Esophagus squamous epithelium (tissue), 5 donors: ENCODE measurements around the gene ASCL2. TPM values are rescaled to one million over a fixed set of nuclear protein-coding genes. Genes with fewer than 3 reads are reported as not detected.
A peak's percentile ranks its signal among the peaks of the same experiment; 100 is the strongest.

Experiments
- DNase-seq: peaks from one replicate; lab custom pipeline; 2025; lab: John Stamatoyannopoulos, UW
- H3K27ac ChIP-seq, 4 donors: fragments of 200-600 bp; sonication (generic); one replicate each; pipeline ENCODE4 v1.5.1; 2016 to 2019; ENCODE audit warnings: mild to moderate bottlenecking in 1 of 4
- H3K27me3 ChIP-seq, 4 donors: fragments of 200-600 bp; sonication (generic); 1 replicate in 3 of 4; 2 replicates in 1 of 4; pipeline versions ENCODE4 v1.5.1 to v1.6.0; 2017 to 2021; ENCODE audit warnings: antibody characterized with exemption in 1 of 4
- H3K36me3 ChIP-seq, 3 donors: fragments of 200-600 bp; sonication (generic); one replicate each; pipeline ENCODE4 v1.5.1; 2016 to 2019
- H3K4me1 ChIP-seq, 3 donors: fragments of 200-600 bp; sonication (generic); one replicate each; pipeline ENCODE4 v1.5.1; 2017 to 2019
- H3K4me3 ChIP-seq, 4 donors: fragments of 200-600 bp; sonication (generic); 1 replicate in 3 of 4; 2 replicates in 1 of 4; pipeline ENCODE4 v1.5.1; 2016 to 2019; ENCODE audit warnings: mild to moderate bottlenecking in 2 of 4, moderate library complexity in 1 of 4
- H3K9me3 ChIP-seq, 3 donors: fragments of 200-600 bp; sonication (generic); one replicate each; pipeline ENCODE4 v1.5.1; 2016 to 2019
- POLR2A ChIP-seq, 4 donors: fragments of 450-650 bp; IDR thresholded peaks; one replicate each; pipeline ENCODE4 v1.6.1; 2017; ENCODE audit warnings: antibody characterized with exemption in 4 of 4, mild to moderate bottlenecking in 4 of 4, moderate library complexity in 3 of 4
- WGBS, 2 donors: methylation state at CpG; one replicate each; pipeline ENCODE4 v1.1.5; 2018; 5-methylcytosine and 5-hydroxymethylcytosine counted together
- intact Hi-C: fragments of 100-400 bp; cut with DNase I; formaldehyde crosslinking; loops from one replicate; pipeline ENCODE4 v1.15.0; 2022
- total RNA-seq, 4 donors: library from RNA; depleted of rRNA; stranded (reverse); fragments of >200 nt; gene quantifications; one replicate each; pipeline ENCODE4 v1.1.0, GENCODE V29; 2016
- TF ChIP-seq, protein P1 (sequence below), 6 experiments: fragments of 450-650 bp in 4 of 6; fragments of 200-600 bp in 2 of 6; sonication (generic) in 2 of 6; IDR thresholded peaks; one replicate each; pipeline ENCODE4 v1.5.1; 2016 to 2019; ENCODE audit warnings: antibody characterized with exemption in 6 of 6, mild to moderate bottlenecking in 4 of 6, moderate library complexity in 4 of 6
- donor health status: DM: yes; HTN: yes; CAD: no.

Gene ASCL2
- total RNA-seq, 4 donors from 2014 or later: 0.67 to 5.1 (median 2.3) TPM

- Histone ChIP-seq H3K4me3 (peak overlapping the region in 1 of 4 donors; percentile 19), H3K4me1 (peaks cover 30 to 57% (median 37%) of the 10 kb centered on the region in 3 donors), H3K27ac (peak overlapping the region; percentile 57 to 89 (median 78)), H3K36me3 (no peaks in the 10 kb centered on the region), H3K9me3 (no peaks in the 10 kb centered on the region), H3K27me3 (no peaks in the 10 kb centered on the region)
- 25 to 43% methylated on average over 2 to 8 of the region's 12 CpGs for WGBS, 2 donors
- intact Hi-C loops: loop anchor here (2.0 kb wide), 1 partner anchor 115 kb away; no protein-coding TSS in a partner anchor
- TF ChIP-seq POLR2A (IDR thresholded peaks at IDR 0.05): no peak
- TF ChIP-seq, protein P1, sequence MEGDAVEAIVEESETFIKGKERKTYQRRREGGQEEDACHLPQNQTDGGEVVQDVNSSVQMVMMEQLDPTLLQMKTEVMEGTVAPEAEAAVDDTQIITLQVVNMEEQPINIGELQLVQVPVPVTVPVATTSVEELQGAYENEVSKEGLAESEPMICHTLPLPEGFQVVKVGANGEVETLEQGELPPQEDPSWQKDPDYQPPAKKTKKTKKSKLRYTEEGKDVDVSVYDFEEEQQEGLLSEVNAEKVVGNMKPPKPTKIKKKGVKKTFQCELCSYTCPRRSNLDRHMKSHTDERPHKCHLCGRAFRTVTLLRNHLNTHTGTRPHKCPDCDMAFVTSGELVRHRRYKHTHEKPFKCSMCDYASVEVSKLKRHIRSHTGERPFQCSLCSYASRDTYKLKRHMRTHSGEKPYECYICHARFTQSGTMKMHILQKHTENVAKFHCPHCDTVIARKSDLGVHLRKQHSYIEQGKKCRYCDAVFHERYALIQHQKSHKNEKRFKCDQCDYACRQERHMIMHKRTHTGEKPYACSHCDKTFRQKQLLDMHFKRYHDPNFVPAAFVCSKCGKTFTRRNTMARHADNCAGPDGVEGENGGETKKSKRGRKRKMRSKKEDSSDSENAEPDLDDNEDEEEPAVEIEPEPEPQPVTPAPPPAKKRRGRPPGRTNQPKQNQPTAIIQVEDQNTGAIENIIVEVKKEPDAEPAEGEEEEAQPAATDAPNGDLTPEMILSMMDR (IDR thresholded peaks at IDR 0.05): no peak
- DNase-seq: no peak
Observed at GRCh38 chr11:2305788-2306451, 35.5 kb upstream of the ASCL2 start.

GRCh38 chr11:2305140-2305778 lies 34.9 kb upstream of the ASCL2 start:
- no peaks in the 10 kb centered on the region for H3K9me3 ChIP-seq
- peak overlapping the region; percentile 57 to 89 (median 78) for H3K27ac ChIP-seq
- 100% methylated on average over 1 of the region's 10 CpGs; no CpG with 5 or more reads in 1 of the 2 donors for WGBS, 2 donors
- intact Hi-C loops: loop anchor here (2.0 kb wide), 1 partner anchor 116 kb away; no protein-coding TSS in a partner anchor
- no peaks in the 10 kb centered on the region for H3K36me3 ChIP-seq
- H3K27me3 ChIP-seq: no peaks in the 10 kb centered on the region
- H3K4me3 ChIP-seq: peak overlapping the region in 1 of 4 donors; percentile 19
- TF ChIP-seq, protein P1 (IDR thresholded peaks at IDR 0.05): peak; percentile 93 to 97 (median 95)
- no peak for TF ChIP-seq POLR2A (IDR thresholded peaks at IDR 0.05)
- peaks cover 30 to 57% (median 37%) of the 10 kb centered on the region in 3 donors for H3K4me1 ChIP-seq
- peak; percentile 29 for DNase-seq

DNA sequence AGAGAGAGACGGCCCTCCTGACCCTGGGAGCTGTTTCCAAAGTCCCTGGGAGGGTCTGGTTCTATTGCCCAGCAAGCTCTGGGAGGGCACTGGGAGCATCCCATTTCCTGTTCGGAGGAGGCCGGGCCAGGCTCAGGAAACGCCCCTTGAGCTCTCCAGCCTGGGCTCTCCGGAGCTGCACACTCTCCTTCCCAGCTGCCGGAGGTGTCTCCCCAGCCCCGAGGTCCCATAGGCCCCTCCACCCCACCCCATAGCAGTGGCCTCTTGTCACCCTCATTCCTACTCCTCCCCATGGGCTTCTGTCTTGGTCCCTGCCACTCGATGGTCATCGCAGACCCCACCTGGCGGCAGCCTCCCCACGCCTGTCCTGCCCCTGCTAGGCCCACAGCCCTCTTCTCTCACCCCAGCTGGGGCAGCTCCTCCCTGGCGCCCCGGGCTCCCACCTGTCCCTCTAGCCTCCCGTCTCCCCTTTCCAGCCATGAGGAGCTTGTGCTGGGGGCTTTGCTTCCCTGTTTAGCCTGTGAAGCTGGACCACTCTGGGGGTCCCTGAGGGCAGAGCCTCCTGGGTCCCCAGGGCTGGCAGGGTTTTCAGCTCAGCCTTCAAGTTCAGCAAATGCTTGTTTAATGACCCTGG lies 34.2 kb upstream of the ASCL2 start:
- DNase-seq: no peak
- 60 to 69% methylated on average over 8 to 10 of the region's 14 CpGs for WGBS, 2 donors
- H3K27ac ChIP-seq: peak overlapping the region in 3 of 4 donors; percentile 71 to 89 (median 84)
- no peaks in the 10 kb centered on the region for H3K36me3 ChIP-seq
- no peaks in the 10 kb centered on the region for H3K9me3 ChIP-seq
- no peak overlapping the region for H3K4me3 ChIP-seq
- H3K4me1 ChIP-seq: peaks cover 30 to 57% (median 37%) of the 10 kb centered on the region in 3 donors
- no peaks in the 10 kb centered on the region for H3K27me3 ChIP-seq
- intact Hi-C loops: loop anchor here (2.0 to 5.0 kb wide), 2 partner anchors 107 to 116 kb away; no protein-coding TSS in a partner anchor
- TF ChIP-seq, protein P1 (IDR thresholded peaks at IDR 0.05): no peak
- TF ChIP-seq POLR2A (IDR thresholded peaks at IDR 0.05): no peak

- Histone ChIP-seq H3K27me3 (peaks cover 0 to 5% (median 0%) of the 10 kb centered on the region in 4 donors), H3K9me3 (no peaks in the 10 kb centered on the region), H3K4me3 (no peak overlapping the region), H3K36me3 (no peaks in the 10 kb centered on the region), H3K4me1 (peaks cover 30 to 57% (median 37%) of the 10 kb centered on the region in 3 donors), H3K27ac (peak overlapping the region in 2 of 4 donors; percentile 71 to 84)
- no peak for DNase-seq
- WGBS, 2 donors: 70% methylated on average over 7 of the region's 15 CpGs; no CpG with 5 or more reads in 1 of the 2 donors
- no peak for TF ChIP-seq POLR2A (IDR thresholded peaks at IDR 0.05)
- TF ChIP-seq, protein P1 (IDR thresholded peaks at IDR 0.05): no peak
- intact Hi-C loops: loop anchor here (2.0 to 5.0 kb wide), 2 partner anchors 107 to 117 kb away; no protein-coding TSS in a partner anchor
Observed at GRCh38 chr11:2303627-2304505, 33.5 kb upstream of the ASCL2 start.
